Kidney (tissue), 14 donors: ENCODE measurements around the gene PRKCZ. TPM values are rescaled to one million over a fixed set of nuclear protein-coding genes. Genes with fewer than 3 reads are reported as not detected.

Experiments used
- DNase-seq, 5 donors: peaks; one replicate each; pipeline ENCODE4 v3.0.0-alpha.2; 2013 to 2020
- FAIRE-seq: peaks from 2 replicates; lab custom pipeline; 2012; peaks lifted over from hg19 to GRCh38; lab: Jason Lieb, UNC
- H3K27ac ChIP-seq, 2 donors: one replicate each; pipeline ENCODE4 v1.7.0; 2013; ENCODE audit warnings: low read depth in 2 of 2, low read length in 2 of 2, inconsistent platforms in 1 of 2
- H3K27me3 ChIP-seq: one replicate; pipeline ENCODE4 v1.7.1; 2013; ENCODE audit warnings: low read length, inconsistent platforms; ENCODE audit not compliant: control insufficient read depth, insufficient read depth
- H3K36me3 ChIP-seq, 3 donors: one replicate each; pipeline versions ENCODE4 v1.7.0 to v1.7.1; 2013; ENCODE audit warnings: low read length in 3 of 3, control low read depth in 1 of 3, inconsistent platforms in 1 of 3; ENCODE audit not compliant: insufficient read depth in 3 of 3, control insufficient read depth in 2 of 3
- H3K4me1 ChIP-seq, 3 donors: one replicate each; pipeline versions ENCODE4 v1.7.0 to v1.7.1; 2013; ENCODE audit warnings: low read length in 3 of 3, inconsistent platforms in 1 of 3, low read depth in 1 of 3; ENCODE audit not compliant: control insufficient read depth in 2 of 3, insufficient read depth in 2 of 3
- H3K4me3 ChIP-seq, 3 donors: one replicate each; pipeline versions ENCODE4 v1.7.0 to v1.8.1; 2013; ENCODE audit warnings: low read length in 3 of 3, control low read depth in 1 of 3, inconsistent platforms in 1 of 3
- H3K9ac ChIP-seq, 3 donors: one replicate each; pipeline versions ENCODE4 v1.7.0 to v1.7.1; 2013; ENCODE audit warnings: low read length in 3 of 3, control low read depth in 1 of 3, inconsistent platforms in 1 of 3
- H3K9me3 ChIP-seq, 3 donors: one replicate each; pipeline versions ENCODE4 v1.7.0 to v1.7.1; 2013; ENCODE audit warnings: low read length in 3 of 3, control low read depth in 1 of 3, inconsistent platforms in 1 of 3; ENCODE audit not compliant: control insufficient read depth in 2 of 3, insufficient read depth in 1 of 3
- CTCF ChIP-seq: IDR thresholded peaks from 3 replicates; pipeline ENCODE4 v1.5.1; 2012; ENCODE audit warnings: mild to moderate bottlenecking, moderate library complexity, borderline replicate concordance; ENCODE audit not compliant: insufficient read depth; ENCODE audit errors: extremely low read depth
- intact Hi-C: fragments of 100-400 bp; cut with DNase I; formaldehyde crosslinking; loops from one replicate; pipeline ENCODE4 v1.11.1; 2022
- polyA plus RNA-seq: library from polyadenylated mRNA; stranded (reverse); fragments of 350-450 nt; fragmentation: Illumina TruSeq; extraction: RNeasy Lipid Tissue Mini Kit (QIAGEN cat#74804); gene quantifications from one replicate; pipeline ENCODE4 v1.2.3, GENCODE V29; 2014; ENCODE audit warnings: low read depth, low replicate concordance; ENCODE audit not compliant: insufficient read depth
- total RNA-seq: library from RNA; stranded (reverse); fragmentation: NEBNext Ultra II Directional; extraction: Animal tissue kit (Norgen Biotek cat#: 25700); gene quantifications from one replicate; pipeline ENCODE4 v1.2.1, GENCODE V29; 2021
- donor health status: control.
- donor health status: control.
- donor health status: control.
- donor health status: control.
- donor health status: control.
- donor health status: DM: yes; HTN: yes; CAD: no.
- donor health status: Normal renal cell carcinoma (clear cell type).

Gene PRKCZ
- total and polyA plus RNA-seq, 2 donors from 2014 or later, result 24.7 to 42.4 TPM

- no peak for TF ChIP-seq CTCF
- Histone ChIP-seq H3K27me3 (no peaks in the 10 kb centered on the region), H3K4me3 (no peak overlapping the region), H3K36me3 (no peaks in the 10 kb centered on the region), H3K9me3 (no peaks in the 10 kb centered on the region), H3K9ac (no peak overlapping the region), H3K4me1 (no peaks in the 10 kb centered on the region), H3K27ac (no peak overlapping the region)
- FAIRE-seq (no peak), DNase-seq (peak in 4 of 5 donors; percentile 73 to 84 (median 78))
- intact Hi-C loops, result no loop called here
These were observed 40.8 kb upstream of the PRKCZ start for GRCh38 chr1:2009101-2010053.

- H3K4me3 ChIP-seq, result no peak overlapping the region
- DNase-seq, result no peak
- H3K27me3 ChIP-seq, result no peaks in the 10 kb centered on the region
- TF ChIP-seq CTCF, result no peak
- H3K9ac ChIP-seq, result no peak overlapping the region
- no peaks in the 10 kb centered on the region for H3K36me3 ChIP-seq
- H3K4me1 ChIP-seq, result no peaks in the 10 kb centered on the region
- H3K27ac ChIP-seq, result no peak overlapping the region
- FAIRE-seq, result no peak
- no peaks in the 10 kb centered on the region for H3K9me3 ChIP-seq
- intact Hi-C loops, result no loop called here
These were observed 36.0 kb upstream of the PRKCZ start for GRCh38 chr1:2014181-2014580.

GRCh38 chr1:2014741-2015735, 35.2 kb upstream of the PRKCZ start:
- no peak overlapping the region for H3K9ac ChIP-seq
- H3K9me3 ChIP-seq, result no peaks in the 10 kb centered on the region
- no peak for TF ChIP-seq CTCF
- H3K4me1 ChIP-seq, result no peaks in the 10 kb centered on the region
- FAIRE-seq (no peak), DNase-seq (peak in 2 of 5 donors; percentile 14 to 77)
- H3K36me3 ChIP-seq, result no peaks in the 10 kb centered on the region
- no peak overlapping the region for H3K27ac ChIP-seq
- no peak overlapping the region for H3K4me3 ChIP-seq
- no peaks in the 10 kb centered on the region for H3K27me3 ChIP-seq
- intact Hi-C loops, result no loop called here
